ENCODE results near the gene PER1.

The PER1 gene

GRCh38 chr17:8144401-8145231, 7.6 kb downstream of the PER1 start:
- no peaks in the 10 kb centered on the region for H4K20me1 ChIP-seq (ENCODE audit: insufficient read depth, low read length, poor library complexity, severe bottlenecking)
- H2AFZ ChIP-seq (ENCODE audit: low read length): no peak overlapping the region
- no peaks in the 10 kb centered on the region for H3K79me2 ChIP-seq (ENCODE audit: insufficient read depth, low read length)
- no peak overlapping the region for H3K4me3 ChIP-seq (ENCODE audit: low read length, poor library complexity, severe bottlenecking)
- no peak for TF ChIP-seq EZH2phosphoT487 (IDR thresholded peaks at IDR 0.05; ENCODE audit: borderline replicate concordance)
- TF ChIP-seq, protein P1, sequence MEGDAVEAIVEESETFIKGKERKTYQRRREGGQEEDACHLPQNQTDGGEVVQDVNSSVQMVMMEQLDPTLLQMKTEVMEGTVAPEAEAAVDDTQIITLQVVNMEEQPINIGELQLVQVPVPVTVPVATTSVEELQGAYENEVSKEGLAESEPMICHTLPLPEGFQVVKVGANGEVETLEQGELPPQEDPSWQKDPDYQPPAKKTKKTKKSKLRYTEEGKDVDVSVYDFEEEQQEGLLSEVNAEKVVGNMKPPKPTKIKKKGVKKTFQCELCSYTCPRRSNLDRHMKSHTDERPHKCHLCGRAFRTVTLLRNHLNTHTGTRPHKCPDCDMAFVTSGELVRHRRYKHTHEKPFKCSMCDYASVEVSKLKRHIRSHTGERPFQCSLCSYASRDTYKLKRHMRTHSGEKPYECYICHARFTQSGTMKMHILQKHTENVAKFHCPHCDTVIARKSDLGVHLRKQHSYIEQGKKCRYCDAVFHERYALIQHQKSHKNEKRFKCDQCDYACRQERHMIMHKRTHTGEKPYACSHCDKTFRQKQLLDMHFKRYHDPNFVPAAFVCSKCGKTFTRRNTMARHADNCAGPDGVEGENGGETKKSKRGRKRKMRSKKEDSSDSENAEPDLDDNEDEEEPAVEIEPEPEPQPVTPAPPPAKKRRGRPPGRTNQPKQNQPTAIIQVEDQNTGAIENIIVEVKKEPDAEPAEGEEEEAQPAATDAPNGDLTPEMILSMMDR (conservative IDR thresholded peaks at IDR 0.05; ENCODE audit: low read length): no peak
- peaks cover 3% of the 10 kb centered on the region for H3K4me1 ChIP-seq (ENCODE audit: insufficient read depth, low read length, poor library complexity, severe bottlenecking)
- no peak overlapping the region for H3K9ac ChIP-seq (ENCODE audit: low read depth, low read length, poor library complexity, severe bottlenecking)
- no peak overlapping the region for H3K4me2 ChIP-seq (ENCODE audit: low read depth, low read length, poor library complexity, severe bottlenecking)
- H3K36me3 ChIP-seq (ENCODE audit: insufficient read depth, low read length): peaks cover 39% of the 10 kb centered on the region; the same call in 1 of the 2 replicates
- H3K27me3 ChIP-seq (ENCODE audit: insufficient read depth, low read length, poor library complexity, severe bottlenecking): no peaks in the 10 kb centered on the region
- H3K9me2 ChIP-seq (replicated peaks; ENCODE audit: low read depth, low read length): no peaks in the 10 kb centered on the region
- H3F3A ChIP-seq (ENCODE audit: low read depth): no peaks in the 10 kb centered on the region; the same call in 1 of the 2 replicates
- H3K9me3 ChIP-seq (ENCODE audit: insufficient read depth, low read depth, low read length): no peaks in the 10 kb centered on the region

GRCh38 chr17:8143581-8144400, 8.4 kb downstream of the PER1 start:
- Histone ChIP-seq H3K9ac (ENCODE audit: low read depth, low read length, poor library complexity, severe bottlenecking) (no peak overlapping the region), H3K36me3 (ENCODE audit: insufficient read depth, low read length) (peaks cover 34% of the 10 kb centered on the region; the same call in 1 of the 2 replicates), H3F3A (ENCODE audit: low read depth) (peaks cover 3% of the 10 kb centered on the region; the same call in 1 of the 2 replicates), H4K20me1 (ENCODE audit: insufficient read depth, low read length, poor library complexity, severe bottlenecking) (no peaks in the 10 kb centered on the region), H3K4me1 (ENCODE audit: insufficient read depth, low read length, poor library complexity, severe bottlenecking) (peaks cover 5% of the 10 kb centered on the region), H3K79me2 (ENCODE audit: insufficient read depth, low read length) (no peaks in the 10 kb centered on the region), H3K4me3 (ENCODE audit: low read length, poor library complexity, severe bottlenecking) (no peak overlapping the region), H3K27me3 (ENCODE audit: insufficient read depth, low read length, poor library complexity, severe bottlenecking) (no peaks in the 10 kb centered on the region), H3K9me2 (replicated peaks; ENCODE audit: low read depth, low read length) (no peaks in the 10 kb centered on the region), H2AFZ (ENCODE audit: low read length) (no peak overlapping the region), H3K4me2 (ENCODE audit: low read depth, low read length, poor library complexity, severe bottlenecking) (no peak overlapping the region), H3K9me3 (ENCODE audit: insufficient read depth, low read depth, low read length) (no peaks in the 10 kb centered on the region)
- TF ChIP-seq, protein P1 (conservative IDR thresholded peaks at IDR 0.05; ENCODE audit: low read length): no peak
- no peak for TF ChIP-seq EZH2phosphoT487 (IDR thresholded peaks at IDR 0.05; ENCODE audit: borderline replicate concordance)

DNA sequence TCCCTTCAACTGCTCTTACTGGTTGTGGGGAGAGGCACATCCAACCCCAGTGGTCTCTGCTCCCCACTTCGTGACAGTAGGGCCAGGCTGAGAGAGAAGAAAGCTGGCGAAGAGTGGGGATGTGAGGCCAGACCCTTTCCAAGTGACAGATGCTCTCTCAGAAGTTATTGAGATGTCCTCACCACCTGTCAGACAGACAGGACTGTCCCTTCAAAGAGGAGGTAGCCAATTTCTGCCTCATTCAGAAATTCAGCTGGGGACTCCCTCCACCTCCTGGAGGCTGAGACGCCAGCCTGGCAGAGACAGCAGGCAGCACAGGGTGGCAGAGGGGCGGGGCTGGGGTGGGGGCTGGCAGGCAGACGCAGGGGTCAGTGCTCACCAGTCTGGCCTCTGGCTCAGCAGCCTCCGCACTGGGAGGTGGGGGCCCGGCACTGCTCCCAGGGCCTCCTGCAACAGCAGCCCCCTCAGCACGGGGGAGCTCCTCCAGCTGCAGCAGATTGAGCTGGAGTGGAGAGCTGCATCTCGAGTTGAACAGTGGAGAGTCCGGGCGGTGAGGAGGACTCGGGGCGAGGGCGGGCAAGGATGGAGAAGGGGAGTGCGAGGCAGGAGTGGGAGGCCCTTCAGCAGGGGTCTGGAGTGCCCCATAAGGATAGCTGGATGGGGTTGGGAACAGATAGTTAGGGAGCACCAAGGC, 9.2 kb downstream of the PER1 start:
- Histone ChIP-seq H3K9ac (ENCODE audit: low read depth, low read length, poor library complexity, severe bottlenecking) (no peak overlapping the region), H3K79me2 (ENCODE audit: insufficient read depth, low read length) (no peaks in the 10 kb centered on the region), H4K20me1 (ENCODE audit: insufficient read depth, low read length, poor library complexity, severe bottlenecking) (no peaks in the 10 kb centered on the region), H3K4me1 (ENCODE audit: insufficient read depth, low read length, poor library complexity, severe bottlenecking) (peaks cover 9% of the 10 kb centered on the region), H3K9me2 (replicated peaks; ENCODE audit: low read depth, low read length) (no peaks in the 10 kb centered on the region), H3F3A (ENCODE audit: low read depth) (peaks cover 5% of the 10 kb centered on the region; the same call in 1 of the 2 replicates), H3K9me3 (ENCODE audit: insufficient read depth, low read depth, low read length) (no peaks in the 10 kb centered on the region), H3K4me2 (ENCODE audit: low read depth, low read length, poor library complexity, severe bottlenecking) (no peak overlapping the region), H3K27me3 (ENCODE audit: insufficient read depth, low read length, poor library complexity, severe bottlenecking) (no peaks in the 10 kb centered on the region), H3K4me3 (ENCODE audit: low read length, poor library complexity, severe bottlenecking) (no peak overlapping the region), H2AFZ (ENCODE audit: low read length) (no peak overlapping the region), H3K36me3 (ENCODE audit: insufficient read depth, low read length) (peaks cover 34% of the 10 kb centered on the region; the same call in 1 of the 2 replicates)
- TF ChIP-seq, protein P1 (conservative IDR thresholded peaks at IDR 0.05; ENCODE audit: low read length): no peak
- no peak for TF ChIP-seq EZH2phosphoT487 (IDR thresholded peaks at IDR 0.05; ENCODE audit: borderline replicate concordance)

Data from Loucy (cell line).